Measurements from ENCODE around the gene OR5AS1.

The OR5AS1 gene

DNA sequence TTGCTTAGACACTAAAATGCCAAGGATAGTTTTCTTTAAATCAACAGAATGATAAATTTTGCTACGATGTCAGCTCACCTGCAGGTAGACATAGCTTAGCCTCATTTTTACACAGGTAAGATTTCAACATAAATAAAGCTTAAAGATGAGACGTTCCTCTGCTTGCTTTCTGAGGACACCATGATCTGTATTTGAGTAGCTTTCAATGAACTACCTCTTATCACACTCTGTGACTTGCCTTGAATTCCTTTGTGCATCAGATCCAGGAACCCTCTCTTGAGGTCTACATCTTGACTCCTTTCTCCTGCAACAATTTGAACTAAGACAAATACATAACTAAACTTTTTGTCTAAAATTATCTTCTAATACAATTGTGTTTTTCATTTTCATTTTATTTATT lies 39.5 kb downstream of the OR5AS1 start:
- Histone ChIP-seq H3K4me3 (ENCODE audit: low read length, poor library complexity, severe bottlenecking) (no peak overlapping the region), H3K4me1 (ENCODE audit: insufficient read depth, low read length, poor library complexity, severe bottlenecking) (no peaks in the 10 kb centered on the region), H3K9me2 (replicated peaks; ENCODE audit: low read depth, low read length) (no peaks in the 10 kb centered on the region), H3F3A (ENCODE audit: low read depth) (no peaks in the 10 kb centered on the region), H3K27me3 (ENCODE audit: insufficient read depth, low read length, poor library complexity, severe bottlenecking) (no peaks in the 10 kb centered on the region), H2AFZ (ENCODE audit: low read length) (no peak overlapping the region), H3K36me3 (ENCODE audit: insufficient read depth, low read length) (no peaks in the 10 kb centered on the region), H3K9ac (ENCODE audit: low read depth, low read length, poor library complexity, severe bottlenecking) (no peak overlapping the region), H3K4me2 (ENCODE audit: low read depth, low read length, poor library complexity, severe bottlenecking) (no peak overlapping the region), H3K9me3 (ENCODE audit: insufficient read depth, low read depth, low read length) (no peaks in the 10 kb centered on the region), H4K20me1 (ENCODE audit: insufficient read depth, low read length, poor library complexity, severe bottlenecking) (no peaks in the 10 kb centered on the region), H3K79me2 (ENCODE audit: insufficient read depth, low read length) (no peaks in the 10 kb centered on the region)
- TF ChIP-seq EZH2phosphoT487 (IDR thresholded peaks at IDR 0.05; ENCODE audit: borderline replicate concordance) = no peak
- TF ChIP-seq, protein P1, sequence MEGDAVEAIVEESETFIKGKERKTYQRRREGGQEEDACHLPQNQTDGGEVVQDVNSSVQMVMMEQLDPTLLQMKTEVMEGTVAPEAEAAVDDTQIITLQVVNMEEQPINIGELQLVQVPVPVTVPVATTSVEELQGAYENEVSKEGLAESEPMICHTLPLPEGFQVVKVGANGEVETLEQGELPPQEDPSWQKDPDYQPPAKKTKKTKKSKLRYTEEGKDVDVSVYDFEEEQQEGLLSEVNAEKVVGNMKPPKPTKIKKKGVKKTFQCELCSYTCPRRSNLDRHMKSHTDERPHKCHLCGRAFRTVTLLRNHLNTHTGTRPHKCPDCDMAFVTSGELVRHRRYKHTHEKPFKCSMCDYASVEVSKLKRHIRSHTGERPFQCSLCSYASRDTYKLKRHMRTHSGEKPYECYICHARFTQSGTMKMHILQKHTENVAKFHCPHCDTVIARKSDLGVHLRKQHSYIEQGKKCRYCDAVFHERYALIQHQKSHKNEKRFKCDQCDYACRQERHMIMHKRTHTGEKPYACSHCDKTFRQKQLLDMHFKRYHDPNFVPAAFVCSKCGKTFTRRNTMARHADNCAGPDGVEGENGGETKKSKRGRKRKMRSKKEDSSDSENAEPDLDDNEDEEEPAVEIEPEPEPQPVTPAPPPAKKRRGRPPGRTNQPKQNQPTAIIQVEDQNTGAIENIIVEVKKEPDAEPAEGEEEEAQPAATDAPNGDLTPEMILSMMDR (conservative IDR thresholded peaks at IDR 0.05; ENCODE audit: low read length) = no peak

Data from Loucy (cell line).